WI38 (cell line): Measurements from ENCODE around the gene MYRF.

Source experiments
- H3K4me3 ChIP-seq: 2 replicates; pipeline ENCODE4 v1.5.1; 2011; ENCODE audit warnings: low read depth, mild to moderate bottlenecking, control low read depth, low read length
- TF ChIP-seq, protein P1 (sequence below): IDR thresholded peaks from 2 replicates; pipeline ENCODE4 v1.5.1; 2012; ENCODE audit warnings: low read depth, mild to moderate bottlenecking, control low read depth, low read length

MYRF gene

DNA sequence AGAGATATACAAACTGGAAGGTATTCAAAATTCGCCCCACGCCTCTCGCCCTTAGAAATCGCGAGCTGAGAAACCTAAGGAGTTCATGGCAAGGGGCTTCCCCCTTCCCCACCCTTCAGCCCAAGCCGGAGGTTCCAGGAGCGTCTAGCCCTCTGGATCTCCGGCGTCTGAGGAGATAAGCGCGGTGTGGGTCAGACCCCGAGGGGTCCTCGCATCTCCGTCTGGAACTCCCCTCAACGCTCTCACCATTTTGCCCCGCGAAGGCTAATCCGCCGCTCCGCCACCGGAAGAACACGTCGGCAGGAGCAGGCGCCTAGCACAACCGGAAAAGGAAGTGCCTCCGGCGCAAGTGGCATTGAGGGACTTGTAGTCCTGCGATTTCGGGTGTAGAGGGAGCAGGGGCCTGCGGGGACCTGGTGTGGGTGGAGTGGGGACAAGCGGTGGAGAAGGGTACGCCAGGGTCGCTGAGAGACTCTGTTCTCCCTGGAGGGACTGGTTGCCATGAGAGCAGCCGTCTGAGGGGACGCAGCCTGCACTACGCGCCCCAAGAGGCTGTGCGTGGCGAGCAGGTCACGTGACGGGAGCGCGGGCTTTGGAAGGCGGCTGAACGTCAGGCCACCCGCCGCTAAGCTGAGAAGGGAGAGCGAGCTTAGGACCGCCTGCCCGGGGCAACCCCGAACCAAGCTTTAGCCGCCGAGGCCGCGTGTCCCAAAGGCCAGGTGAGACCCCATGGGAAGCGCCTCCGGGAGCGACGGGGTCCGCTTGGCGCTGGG is 40.1 kb downstream of the MYRF start, which contains the start of the genes FEN1 and TMEM258:
FEN1 (plus strand) TSS at position 602 of the 773 bp plus-strand sequence. CDS start 2,451 bp downstream, outside the sequence.
TMEM258 (minus strand) TSS at position 290 of the 773 bp plus-strand sequence; CDS start at position 249, 41 bp downstream.
- H3K4me3 ChIP-seq = peak within 1 kb of the TSS; percentile 94
- TF ChIP-seq, protein P1, sequence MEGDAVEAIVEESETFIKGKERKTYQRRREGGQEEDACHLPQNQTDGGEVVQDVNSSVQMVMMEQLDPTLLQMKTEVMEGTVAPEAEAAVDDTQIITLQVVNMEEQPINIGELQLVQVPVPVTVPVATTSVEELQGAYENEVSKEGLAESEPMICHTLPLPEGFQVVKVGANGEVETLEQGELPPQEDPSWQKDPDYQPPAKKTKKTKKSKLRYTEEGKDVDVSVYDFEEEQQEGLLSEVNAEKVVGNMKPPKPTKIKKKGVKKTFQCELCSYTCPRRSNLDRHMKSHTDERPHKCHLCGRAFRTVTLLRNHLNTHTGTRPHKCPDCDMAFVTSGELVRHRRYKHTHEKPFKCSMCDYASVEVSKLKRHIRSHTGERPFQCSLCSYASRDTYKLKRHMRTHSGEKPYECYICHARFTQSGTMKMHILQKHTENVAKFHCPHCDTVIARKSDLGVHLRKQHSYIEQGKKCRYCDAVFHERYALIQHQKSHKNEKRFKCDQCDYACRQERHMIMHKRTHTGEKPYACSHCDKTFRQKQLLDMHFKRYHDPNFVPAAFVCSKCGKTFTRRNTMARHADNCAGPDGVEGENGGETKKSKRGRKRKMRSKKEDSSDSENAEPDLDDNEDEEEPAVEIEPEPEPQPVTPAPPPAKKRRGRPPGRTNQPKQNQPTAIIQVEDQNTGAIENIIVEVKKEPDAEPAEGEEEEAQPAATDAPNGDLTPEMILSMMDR = no peak

DNA sequence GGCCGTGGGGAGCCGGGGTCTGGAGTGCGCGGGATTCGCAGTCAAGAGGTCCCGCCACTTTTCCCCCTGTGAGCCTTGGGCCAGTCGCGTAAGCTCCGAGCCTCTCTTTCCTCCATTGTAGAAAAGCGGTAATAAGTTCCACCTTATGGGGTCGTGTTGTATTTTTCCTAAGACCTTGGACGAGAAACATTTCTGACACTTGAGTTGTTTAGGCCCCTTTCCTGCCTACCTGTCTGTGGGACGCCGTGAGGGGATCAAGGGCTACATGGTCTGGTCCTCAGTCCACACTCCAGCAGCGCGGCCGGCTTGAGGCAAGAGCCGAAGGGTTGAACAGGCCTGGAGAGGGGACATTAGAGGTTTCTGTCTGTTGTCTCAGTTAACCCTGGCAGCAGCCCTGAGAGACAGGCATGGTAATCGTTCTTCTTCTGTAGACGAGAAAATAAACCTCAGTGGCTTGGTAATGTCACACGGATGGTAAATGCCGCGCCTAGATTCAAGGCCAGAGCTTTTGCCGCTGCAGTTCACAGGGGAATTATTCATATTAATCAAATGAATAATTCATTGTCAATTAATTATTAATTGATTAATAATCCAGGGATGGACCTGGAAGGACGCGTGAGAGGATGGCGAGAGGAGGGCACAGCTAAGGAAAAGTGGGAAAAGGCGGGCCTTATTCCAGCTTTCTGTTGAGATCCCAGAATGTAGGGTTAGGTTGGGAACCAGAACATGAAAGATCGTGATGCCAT is 40.8 kb downstream of the MYRF start:
- TF ChIP-seq, protein P1 = no peak
- peak overlapping the region; percentile 94 for H3K4me3 ChIP-seq

DNA sequence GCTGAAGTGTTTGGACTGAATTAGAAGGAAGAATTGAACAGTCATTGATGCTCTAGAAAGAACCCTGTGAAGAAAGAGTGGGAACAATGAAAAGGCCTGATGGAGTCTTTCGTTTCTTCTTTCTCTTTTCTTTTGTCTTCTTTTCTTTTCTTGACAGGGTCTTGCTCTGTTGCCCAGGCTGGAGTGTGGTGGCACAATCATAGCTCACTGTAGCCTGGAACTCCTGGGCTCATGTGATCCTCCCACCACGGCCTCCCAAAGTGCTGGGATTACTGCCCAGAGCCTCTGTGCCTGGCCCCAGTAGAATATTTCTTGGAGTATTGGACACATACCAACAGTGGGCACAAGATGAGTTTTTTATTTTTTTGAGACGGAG is 41.4 kb downstream of the MYRF start:
- peak overlapping the region; percentile 94 for H3K4me3 ChIP-seq
- TF ChIP-seq, protein P1 = no peak

DNA sequence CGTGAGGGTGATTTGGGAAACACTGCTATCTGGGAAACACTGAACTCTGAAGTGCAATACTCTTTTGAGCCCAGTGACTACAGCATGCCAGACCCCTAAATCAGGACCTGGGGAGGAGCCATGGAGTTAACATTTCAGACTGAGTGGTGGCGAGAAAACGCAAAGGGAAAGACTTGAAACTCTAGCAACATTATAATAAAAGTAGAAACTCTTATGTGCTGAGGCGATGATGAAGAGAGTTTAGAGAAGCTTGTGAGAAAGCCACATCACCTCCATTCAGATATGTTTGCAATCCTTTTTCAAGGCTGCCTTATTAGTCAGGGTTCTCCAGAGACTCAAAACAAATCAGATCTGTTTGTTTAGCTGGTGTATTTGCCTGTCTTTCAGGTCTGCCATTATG is 42.1 kb downstream of the MYRF start:
- TF ChIP-seq, protein P1 = no peak
- H3K4me3 ChIP-seq = no peak overlapping the region

DNA sequence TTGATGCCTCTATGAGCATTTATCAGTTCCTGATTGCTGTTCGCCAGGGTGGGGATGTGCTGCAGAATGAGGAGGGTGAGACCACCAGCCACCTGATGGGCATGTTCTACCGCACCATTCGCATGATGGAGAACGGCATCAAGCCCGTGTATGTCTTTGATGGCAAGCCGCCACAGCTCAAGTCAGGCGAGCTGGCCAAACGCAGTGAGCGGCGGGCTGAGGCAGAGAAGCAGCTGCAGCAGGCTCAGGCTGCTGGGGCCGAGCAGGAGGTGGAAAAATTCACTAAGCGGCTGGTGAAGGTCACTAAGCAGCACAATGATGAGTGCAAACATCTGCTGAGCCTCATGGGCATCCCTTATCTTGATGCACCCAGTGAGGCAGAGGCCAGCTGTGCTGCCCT is 43.0 kb downstream of the MYRF start:
- H3K4me3 ChIP-seq = no peak overlapping the region
- TF ChIP-seq, protein P1 = no peak

DNA sequence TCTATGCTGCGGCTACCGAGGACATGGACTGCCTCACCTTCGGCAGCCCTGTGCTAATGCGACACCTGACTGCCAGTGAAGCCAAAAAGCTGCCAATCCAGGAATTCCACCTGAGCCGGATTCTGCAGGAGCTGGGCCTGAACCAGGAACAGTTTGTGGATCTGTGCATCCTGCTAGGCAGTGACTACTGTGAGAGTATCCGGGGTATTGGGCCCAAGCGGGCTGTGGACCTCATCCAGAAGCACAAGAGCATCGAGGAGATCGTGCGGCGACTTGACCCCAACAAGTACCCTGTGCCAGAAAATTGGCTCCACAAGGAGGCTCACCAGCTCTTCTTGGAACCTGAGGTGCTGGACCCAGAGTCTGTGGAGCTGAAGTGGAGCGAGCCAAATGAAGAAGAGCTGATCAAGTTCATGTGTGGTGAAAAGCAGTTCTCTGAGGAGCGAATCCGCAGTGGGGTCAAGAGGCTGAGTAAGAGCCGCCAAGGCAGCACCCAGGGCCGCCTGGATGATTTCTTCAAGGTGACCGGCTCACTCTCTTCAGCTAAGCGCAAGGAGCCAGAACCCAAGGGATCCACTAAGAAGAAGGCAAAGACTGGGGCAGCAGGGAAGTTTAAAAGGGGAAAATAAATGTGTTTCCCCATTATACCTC is 43.6 kb downstream of the MYRF start:
- TF ChIP-seq, protein P1 = no peak
- H3K4me3 ChIP-seq = no peak overlapping the region
